Measurements from ENCODE around the gene PAQR9. TPM values are rescaled to one million over a fixed set of nuclear protein-coding genes. Genes with fewer than 3 reads are reported as not detected.
A peak's percentile ranks its signal among the peaks of the same experiment; 100 is the strongest.

PAQR9 gene
- total RNA-seq, 6 experiments from 2014 or later: 10.2 to 18.6 (median 12.6) TPM

DNA sequence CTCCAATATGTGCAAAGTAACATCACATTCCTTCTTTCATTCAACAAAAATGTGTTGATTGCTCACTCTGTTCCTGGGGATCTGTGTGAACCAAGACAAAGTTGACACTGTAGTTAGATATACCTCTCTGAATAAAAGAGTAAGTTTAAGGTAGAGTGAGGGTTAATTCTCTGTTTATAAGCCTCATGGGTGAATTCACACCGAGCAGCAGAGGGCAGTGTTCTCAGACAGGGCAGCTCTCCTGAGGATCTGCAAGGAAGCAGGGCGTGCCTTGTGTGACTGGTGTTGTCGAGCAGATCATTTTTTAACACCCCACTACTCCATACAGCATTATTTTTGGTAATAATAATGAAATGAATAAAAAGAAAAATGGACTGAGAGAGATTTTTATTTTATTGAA lies 34.4 kb downstream of the PAQR9 start:
- Histone ChIP-seq H3K4me3 (no peak overlapping the region), H3K36me3 (no peaks in the 10 kb centered on the region), H3K4me1 (peaks cover 0 to 29% (median 6%) of the 10 kb centered on the region in 4 donors), H3K27ac (no peak overlapping the region), H3K9me3 (no peaks in the 10 kb centered on the region), H3K27me3 (no peaks in the 10 kb centered on the region)
- DNase-seq (peak; percentile 70 to 84 (median 74)), ATAC-seq (peak; percentile 90 to 96 (median 93))
- no peak for TF ChIP-seq POLR2A (IDR thresholded peaks at IDR 0.05)
- TF ChIP-seq CTCF (IDR thresholded peaks at IDR 0.05): peak; percentile 61 to 77 (median 72)
- intact Hi-C loops (cut with DNase I): no loop called here
- WGBS (ENCODE audit: insufficient coverage, low coverage, low lambda C conversion rate, missing lambda C conversion rate): 7% methylated on average over 3 of the region's 3 CpGs

DNA sequence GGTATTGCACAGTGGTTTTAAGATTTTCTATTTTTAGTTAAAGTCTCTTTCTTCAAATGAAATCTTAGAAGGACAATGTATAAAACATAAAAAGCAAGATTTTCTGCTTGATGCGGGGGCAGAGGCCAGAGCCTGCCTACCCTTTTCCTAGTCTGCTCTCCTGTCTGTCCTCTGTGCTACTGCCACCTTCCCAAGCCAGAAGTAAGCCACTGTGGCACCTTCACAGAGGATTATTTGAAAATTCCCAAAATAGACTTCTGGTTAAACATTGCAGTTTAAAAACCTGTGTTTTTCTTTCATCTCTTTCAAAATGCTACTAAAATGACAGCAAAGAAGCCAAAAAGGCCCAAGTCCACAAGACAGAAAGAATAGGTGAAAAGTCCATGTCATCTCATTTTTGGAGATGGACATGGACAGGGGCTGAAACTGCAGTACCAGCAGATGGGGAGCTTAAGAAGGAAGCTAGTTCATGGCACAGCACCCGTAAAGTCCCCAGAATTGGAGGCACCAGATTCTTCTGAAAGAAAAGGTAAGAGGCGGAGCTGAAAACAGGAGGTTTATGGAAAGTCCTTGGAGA lies 37.0 kb downstream of the PAQR9 start:
- H3K9me3 ChIP-seq: no peaks in the 10 kb centered on the region
- TF ChIP-seq CTCF (IDR thresholded peaks at IDR 0.05) (no peak), POLR2A (IDR thresholded peaks at IDR 0.05) (no peak)
- H3K27me3 ChIP-seq: no peaks in the 10 kb centered on the region
- ATAC-seq: peak; percentile 31 to 71 (median 65)
- H3K4me3 ChIP-seq: peak overlapping the region in 1 of 3 donors; percentile 7
- no peak for DNase-seq
- peak overlapping the region in 1 of 3 donors; percentile 12 for H3K27ac ChIP-seq
- H3K4me1 ChIP-seq: peaks cover 0 to 29% (median 6%) of the 10 kb centered on the region in 4 donors
- intact Hi-C loops (cut with DNase I): no loop called here
- H3K36me3 ChIP-seq: no peaks in the 10 kb centered on the region
- 35% methylated on average over 2 of the region's 3 CpGs for WGBS (ENCODE audit: insufficient coverage, low coverage, low lambda C conversion rate, missing lambda C conversion rate)

DNA sequence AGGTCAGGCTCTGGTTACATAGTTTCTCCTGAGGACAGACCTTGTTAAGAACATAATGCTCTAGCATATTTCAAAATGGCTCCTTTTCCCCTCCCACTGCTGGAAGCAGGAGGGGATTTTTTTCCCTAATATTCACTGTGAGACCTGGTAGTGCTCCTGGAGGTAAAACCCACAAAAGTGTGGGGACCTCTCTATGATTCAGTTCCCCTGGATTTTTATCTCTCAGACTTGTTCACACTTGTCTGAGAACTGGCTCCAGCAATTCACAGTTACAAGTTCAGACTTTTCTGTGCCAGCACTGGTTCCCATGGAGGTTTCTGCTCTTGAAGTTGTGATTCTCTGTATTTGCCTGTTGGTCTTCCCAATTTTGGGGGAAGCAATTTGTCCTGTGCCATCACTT lies 38.3 kb downstream of the PAQR9 start:
- Histone ChIP-seq H3K4me1 (peaks cover 0 to 29% (median 6%) of the 10 kb centered on the region in 4 donors), H3K27ac (no peak overlapping the region), H3K36me3 (no peaks in the 10 kb centered on the region), H3K27me3 (no peaks in the 10 kb centered on the region), H3K9me3 (no peaks in the 10 kb centered on the region), H3K4me3 (no peak overlapping the region)
- TF ChIP-seq CTCF (IDR thresholded peaks at IDR 0.05) (no peak), POLR2A (IDR thresholded peaks at IDR 0.05) (no peak)
- ATAC-seq: no peak
- no peak for DNase-seq
- intact Hi-C loops (cut with DNase I): no loop called here

- TF ChIP-seq POLR2A (IDR thresholded peaks at IDR 0.05) (no peak), CTCF (IDR thresholded peaks at IDR 0.05) (no peak)
- H3K4me3 ChIP-seq: no peak overlapping the region
- no peak for ATAC-seq
- intact Hi-C loops (cut with DNase I): no loop called here
- H3K27ac ChIP-seq: no peak overlapping the region
- H3K27me3 ChIP-seq: no peaks in the 10 kb centered on the region
- DNase-seq: no peak
- H3K36me3 ChIP-seq: no peaks in the 10 kb centered on the region
- H3K9me3 ChIP-seq: no peaks in the 10 kb centered on the region
- H3K4me1 ChIP-seq: peaks cover 0 to 26% (median 6%) of the 10 kb centered on the region in 4 donors
Measured at GRCh38 chr3:142923694-142924093, 39.8 kb downstream of the PAQR9 start.

- no peak for ATAC-seq
- no peaks in the 10 kb centered on the region for H3K9me3 ChIP-seq
- no peaks in the 10 kb centered on the region for H3K27me3 ChIP-seq
- H3K36me3 ChIP-seq: no peaks in the 10 kb centered on the region
- H3K27ac ChIP-seq: no peak overlapping the region
- intact Hi-C loops (cut with DNase I): no loop called here
- TF ChIP-seq CTCF (IDR thresholded peaks at IDR 0.05) (no peak), POLR2A (IDR thresholded peaks at IDR 0.05) (no peak)
- WGBS (ENCODE audit: insufficient coverage, low coverage, low lambda C conversion rate, missing lambda C conversion rate): 22% methylated on average over 2 of the region's 2 CpGs
- no peak overlapping the region for H3K4me3 ChIP-seq
- DNase-seq: no peak
- peaks cover 0 to 9% (median 0%) of the 10 kb centered on the region in 4 donors for H3K4me1 ChIP-seq
Measured at GRCh38 chr3:142916605-142917004, 46.9 kb downstream of the PAQR9 start.
